Esophagus muscularis mucosa (tissue), 3 donors: ENCODE measurements around the gene PRR12.

Experiments used
- CTCF ChIP-seq, 3 experiments: fragments of 200-600 bp in 2 of 3; fragments of 450-650 bp in 1 of 3; sonication (generic) in 2 of 3; IDR thresholded peaks; one replicate each; pipeline ENCODE4 v1.5.1; 2017 to 2019; ENCODE audit warnings: antibody characterized with exemption in 3 of 3, mild to moderate bottlenecking in 2 of 3, moderate library complexity in 1 of 3
- POLR2AphosphoS5 ChIP-seq, 2 donors: sonication (generic); formaldehyde crosslinking; IDR thresholded peaks; one replicate each; pipeline ENCODE4 v1.6.1; 2017; ENCODE audit warnings: antibody characterized with exemption in 2 of 2

- no peak for TF ChIP-seq CTCF (IDR thresholded peaks at IDR 0.05)
- no peak for TF ChIP-seq POLR2AphosphoS5 (IDR thresholded peaks at IDR 0.05)
Measured at GRCh38 chr19:49616532-49616931, 25.6 kb downstream of the PRR12 start.
